Smooth muscle cell (in vitro differentiated cells): ENCODE data around the gene ATP2A1. TPM values are rescaled to one million over a fixed set of nuclear protein-coding genes. Genes with fewer than 3 reads are reported as not detected.

ENCODE experiments used
- DNase-seq: peaks from one replicate; lab custom pipeline; 2025; ENCODE audit not compliant: unreplicated experiment; lab: John Stamatoyannopoulos, UW
- H2AFZ ChIP-seq: fragments of 200-600 bp; sonication (generic); 2 replicates; pipeline ENCODE4 v1.6.0; 2016; ENCODE audit warnings: antibody characterized with exemption, low read depth, mild to moderate bottlenecking
- H3F3A ChIP-seq: fragments of 200-600 bp; sonication (generic); 2 replicates; pipeline ENCODE4 v1.6.0; 2017; ENCODE audit warnings: antibody characterized with exemption, low read depth
- H3K27ac ChIP-seq: fragments of 200-600 bp; sonication (generic); 2 replicates; pipeline ENCODE4 v1.5.1; 2016; ENCODE audit warnings: low read depth, mild to moderate bottlenecking
- H3K27me3 ChIP-seq: fragments of 200-600 bp; sonication (generic); 2 replicates; pipeline ENCODE4 v1.6.1; 2016; ENCODE audit warnings: low read depth, mild to moderate bottlenecking
- H3K36me3 ChIP-seq: fragments of 200-600 bp; sonication (generic); 2 replicates; pipeline ENCODE4 v1.5.1; 2016; ENCODE audit warnings: low read depth
- H3K4me1 ChIP-seq: fragments of 200-600 bp; sonication (generic); 2 replicates; pipeline ENCODE4 v1.5.1; 2016; ENCODE audit warnings: low read depth
- H3K4me2 ChIP-seq: fragments of 200-600 bp; sonication (generic); 2 replicates; pipeline ENCODE4 v1.6.0; 2016; ENCODE audit warnings: mild to moderate bottlenecking
- H3K4me3 ChIP-seq: fragments of 200-600 bp; sonication (generic); 2 replicates; pipeline ENCODE4 v1.5.1; 2016; ENCODE audit warnings: mild to moderate bottlenecking
- H3K79me2 ChIP-seq: fragments of 200-600 bp; sonication (generic); 2 replicates; pipeline ENCODE4 v1.6.0; 2016; ENCODE audit warnings: low read depth, mild to moderate bottlenecking
- H3K9ac ChIP-seq: fragments of 200-600 bp; sonication (generic); 2 replicates; pipeline ENCODE4 v1.6.0; 2016; ENCODE audit warnings: low read depth
- H3K9me3 ChIP-seq: fragments of 200-600 bp; sonication (generic); replicated peaks from 2 replicates; pipeline ENCODE4 v1.5.1; 2016; ENCODE audit warnings: low read depth
- H4K20me1 ChIP-seq: fragments of 200-600 bp; sonication (generic); 2 replicates; pipeline ENCODE4 v1.6.0; 2016; ENCODE audit warnings: low read depth
- CTCF ChIP-seq: fragments of 200-600 bp; sonication (generic); IDR thresholded peaks from 2 replicates; pipeline ENCODE4 v1.5.1; 2017; ENCODE audit warnings: borderline replicate concordance, mild to moderate bottlenecking, antibody characterized with exemption; ENCODE audit not compliant: insufficient read depth, poor library complexity, severe bottlenecking
- WGBS: methylation state at CpG from one replicate; pipeline ENCODE4 v1.1.7; 2016; ENCODE audit warnings: low lambda C conversion rate; 5-methylcytosine and 5-hydroxymethylcytosine counted together
- polyA plus RNA-seq: library from polyadenylated mRNA; unstranded; fragments of >200 nt; fragmentation: Nextera tagmentation; extraction: Ambion mirVana; gene quantifications from 2 replicates; pipeline ENCODE4 v1.2.1, GENCODE V29; 2016
- total RNA-seq: library from RNA; depleted of rRNA; stranded (reverse); fragments of >200 nt; gene quantifications from 2 replicates; pipeline ENCODE4 v1.2.3, GENCODE V29; 2014

The ATP2A1 gene
- total RNA-seq (0.09 and 0.36 TPM in 2 replicates), polyA plus RNA-seq (0.87 and 1.2 TPM in 2 replicates)

- Histone ChIP-seq H3K27me3 (no peaks in the 10 kb centered on the region), H3K79me2 (no peaks in the 10 kb centered on the region), H3K36me3 (no peaks in the 10 kb centered on the region), H3K27ac (no peak within 1 kb of the TSS), H4K20me1 (peaks cover 7% of the 10 kb centered on the region), H3K9ac (peak within 1 kb of the TSS; percentile 53), H2AFZ (peak within 1 kb of the TSS; percentile 26), H3K4me3 (peak within 1 kb of the TSS; percentile 57), H3K4me1 (peaks cover 10% of the 10 kb centered on the region), H3K4me2 (peak within 1 kb of the TSS; percentile 97), H3F3A (peaks cover 3% of the 10 kb centered on the region), H3K9me3 (no peaks in the 10 kb centered on the region)
- DNase-seq, result no peak
- TF ChIP-seq CTCF, result no peak
- 88% methylated on average over 25 of the region's 25 CpGs for WGBS
These were observed at the start of gene ATP2A1 for GRCh38 chr16:28878083-28878926. Gene ATP2A1, plus strand, starts transcription at chr16:28878488. Its CDS starts 184 bp downstream, at chr16:28878672.

DNA sequence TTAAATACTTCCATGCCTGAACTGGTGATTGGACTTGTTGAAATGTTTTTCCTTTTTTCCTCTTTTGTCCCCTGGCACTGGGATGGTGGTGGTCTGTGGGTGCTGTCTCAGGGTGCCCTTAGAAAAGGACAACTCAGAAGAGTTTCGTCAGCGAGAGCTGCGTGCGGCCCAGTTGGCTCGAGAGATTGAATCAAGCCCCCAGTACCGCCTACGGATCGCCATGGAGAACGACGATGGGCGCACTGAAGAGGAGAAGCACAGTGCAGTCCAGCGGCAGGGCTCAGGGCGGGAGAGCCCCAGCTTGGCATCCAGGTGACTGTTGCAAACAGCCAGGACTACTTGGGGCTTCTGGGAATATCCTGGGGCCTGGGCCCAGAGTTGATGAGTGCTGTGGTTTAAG is 48.5 kb upstream of the ATP2A1 start:
- TF ChIP-seq CTCF, result no peak
- H3K4me2 ChIP-seq, result no peak overlapping the region
- peaks cover 9% of the 10 kb centered on the region for H3K4me1 ChIP-seq
- peaks cover 77% of the 10 kb centered on the region for H3K79me2 ChIP-seq
- H4K20me1 ChIP-seq, result peaks cover 89% of the 10 kb centered on the region
- DNase-seq, result no peak
- H3K27ac ChIP-seq, result no peak overlapping the region
- H3K4me3 ChIP-seq, result no peak overlapping the region
- no peaks in the 10 kb centered on the region for H3K27me3 ChIP-seq
- no peak overlapping the region for H3K9ac ChIP-seq
- no peak overlapping the region for H2AFZ ChIP-seq
- WGBS, result 98% methylated on average over 13 of the region's 13 CpGs
- H3K9me3 ChIP-seq, result no peaks in the 10 kb centered on the region
- peaks cover 18% of the 10 kb centered on the region for H3F3A ChIP-seq
- peaks cover 34% of the 10 kb centered on the region for H3K36me3 ChIP-seq

DNA sequence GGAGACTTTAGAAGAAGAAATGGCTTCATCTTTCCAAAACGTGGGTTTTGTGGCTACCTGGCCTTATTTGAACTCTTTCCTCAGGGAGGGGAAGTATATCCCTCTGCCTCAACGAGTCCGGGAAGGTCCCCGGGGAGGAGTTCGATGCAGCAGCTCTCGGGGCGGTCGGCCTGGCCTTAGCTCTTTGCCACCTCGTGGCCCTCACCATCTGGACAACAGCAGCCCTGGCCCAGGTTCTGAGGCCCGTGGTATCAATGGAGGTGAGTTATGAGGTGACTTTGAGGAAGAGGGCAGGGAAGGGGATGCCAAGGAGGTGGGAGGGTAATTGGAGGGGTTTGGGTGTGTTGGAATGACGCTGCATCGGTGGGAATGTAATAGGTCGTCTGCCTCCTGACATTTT is 47.8 kb upstream of the ATP2A1 start:
- no peak for TF ChIP-seq CTCF
- 96% methylated on average over 13 of the region's 13 CpGs for WGBS
- H3K36me3 ChIP-seq, result peaks cover 34% of the 10 kb centered on the region

More for the DNA sequence above, 47.8 kb upstream of the ATP2A1 start:
- no peak overlapping the region for H3K9ac ChIP-seq
- no peak overlapping the region for H3K4me2 ChIP-seq
- peaks cover 69% of the 10 kb centered on the region for H3K79me2 ChIP-seq
- DNase-seq, result no peak
- H2AFZ ChIP-seq, result no peak overlapping the region
- peaks cover 89% of the 10 kb centered on the region for H4K20me1 ChIP-seq
- no peaks in the 10 kb centered on the region for H3K27me3 ChIP-seq
- H3K9me3 ChIP-seq, result no peaks in the 10 kb centered on the region
- peaks cover 2% of the 10 kb centered on the region for H3K4me1 ChIP-seq
- no peak overlapping the region for H3K4me3 ChIP-seq
- peaks cover 18% of the 10 kb centered on the region for H3F3A ChIP-seq
- no peak overlapping the region for H3K27ac ChIP-seq
